ENCODE measurements around the gene LDLRAP1. TPM values are rescaled to one million over a fixed set of nuclear protein-coding genes. Genes with fewer than 3 reads are reported as not detected.

The LDLRAP1 gene
- total RNA-seq, 1 donor from 2014 or later: 6.3 TPM

DNA sequence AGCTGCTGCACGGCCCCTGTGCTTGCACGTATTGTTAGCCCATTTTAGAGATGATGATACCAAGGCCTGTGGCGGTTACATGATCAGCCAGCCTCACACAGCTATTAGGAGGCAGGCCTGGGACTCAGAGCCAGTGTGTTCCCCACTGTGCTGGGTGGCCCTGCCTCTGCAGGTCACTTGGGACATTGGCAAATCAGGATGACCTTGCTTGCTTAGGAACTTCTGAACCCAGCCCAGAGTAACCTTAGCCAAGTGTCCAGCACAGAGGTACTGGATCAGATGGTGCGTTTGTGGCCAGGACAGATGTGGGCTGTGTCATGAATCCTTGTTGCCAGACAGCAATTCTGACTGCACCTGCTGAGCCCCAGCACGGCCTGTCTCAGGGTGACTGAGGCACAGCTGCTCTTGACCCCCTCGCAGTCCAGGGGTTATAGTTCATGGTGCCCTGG lies 28.1 kb downstream of the LDLRAP1 start:
- Mint-ChIP-seq H3K9me3 (no peaks in the 10 kb centered on the region), H3K36me3 (ENCODE audit: low read depth) (no peaks in the 10 kb centered on the region), H3K27me3 (ENCODE audit: low read depth) (peaks cover 4% of the 10 kb centered on the region), H3K4me3 (ENCODE audit: low read depth) (no peak overlapping the region), H3K27ac (no peak overlapping the region), H3K4me1 (ENCODE audit: low read depth) (no peaks in the 10 kb centered on the region)
- intact Hi-C loops (cut with micrococcal nuclease): no loop called here
- no peak for DNase-seq (ENCODE audit: low spot score)

DNA sequence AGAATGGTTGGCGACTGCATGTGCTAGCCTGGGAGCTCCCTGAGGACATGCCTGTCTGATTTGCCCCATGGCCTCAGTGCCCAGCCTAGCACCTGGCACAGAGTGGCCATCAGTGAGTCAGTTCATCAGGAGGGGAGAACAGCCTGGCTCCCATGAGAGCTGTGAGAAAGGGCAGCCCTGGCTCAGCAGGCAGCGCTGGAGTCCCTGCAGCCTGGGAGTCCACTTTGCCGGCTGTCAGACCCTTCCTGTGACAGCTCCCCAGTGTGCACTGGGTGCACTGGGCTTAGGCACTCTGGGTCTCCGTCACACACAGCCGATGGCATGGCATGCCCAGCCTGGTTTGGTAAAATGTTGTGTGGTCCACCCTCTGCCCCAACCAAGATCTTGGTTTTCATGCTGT lies 28.7 kb downstream of the LDLRAP1 start:
- peaks cover 4% of the 10 kb centered on the region for H3K27me3 Mint-ChIP-seq (ENCODE audit: low read depth)
- H3K36me3 Mint-ChIP-seq (ENCODE audit: low read depth): no peaks in the 10 kb centered on the region
- intact Hi-C loops (cut with micrococcal nuclease): no loop called here
- no peak overlapping the region for H3K27ac Mint-ChIP-seq
- no peak overlapping the region for H3K4me3 Mint-ChIP-seq (ENCODE audit: low read depth)
- no peaks in the 10 kb centered on the region for H3K9me3 Mint-ChIP-seq
- DNase-seq (ENCODE audit: low spot score): no peak
- H3K4me1 Mint-ChIP-seq (ENCODE audit: low read depth): no peaks in the 10 kb centered on the region

DNA sequence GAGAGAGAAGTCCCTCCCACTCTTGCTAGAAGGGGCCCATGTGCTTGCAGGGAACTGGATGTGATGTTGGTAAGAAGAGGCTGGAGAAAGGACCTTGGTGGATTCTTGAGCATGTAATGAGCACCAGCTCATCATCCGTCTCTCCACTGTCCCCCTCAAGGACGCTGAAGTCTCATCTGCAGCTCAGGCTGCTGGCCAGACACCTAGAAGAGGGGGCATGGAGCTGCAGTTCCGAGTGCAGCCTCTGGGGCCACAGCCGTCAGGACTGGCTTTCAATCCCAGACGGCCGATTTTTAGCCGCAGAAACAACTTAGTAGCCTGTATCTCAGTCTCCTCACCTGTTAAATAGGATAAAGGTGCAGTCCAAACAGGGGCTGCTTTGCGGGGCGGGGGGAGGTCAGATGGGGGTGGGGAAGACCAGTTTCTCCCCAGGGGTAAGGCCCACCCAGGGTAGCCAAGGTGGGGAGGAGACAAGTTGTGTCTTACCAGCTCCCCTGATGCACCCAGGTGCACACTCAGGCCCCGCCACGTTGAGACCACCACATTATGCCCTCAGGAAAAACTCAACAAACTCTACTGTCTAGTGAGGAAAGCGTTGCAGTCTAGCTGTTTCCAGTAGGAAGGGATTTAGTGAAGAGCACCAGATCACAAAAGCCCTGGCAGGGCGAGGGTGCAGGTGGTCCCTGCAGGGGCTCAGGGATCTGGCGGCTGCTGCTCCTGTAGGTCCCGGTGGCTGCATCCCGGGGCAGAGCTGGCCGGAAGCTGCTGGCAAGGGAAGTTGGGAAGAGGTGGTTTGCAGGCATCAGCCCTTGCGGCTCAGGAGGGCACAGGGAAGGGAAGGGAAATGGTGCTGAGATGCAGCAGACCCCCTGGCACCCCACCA lies 29.5 kb downstream of the LDLRAP1 start:
- intact Hi-C loops (cut with micrococcal nuclease): no loop called here

DNA sequence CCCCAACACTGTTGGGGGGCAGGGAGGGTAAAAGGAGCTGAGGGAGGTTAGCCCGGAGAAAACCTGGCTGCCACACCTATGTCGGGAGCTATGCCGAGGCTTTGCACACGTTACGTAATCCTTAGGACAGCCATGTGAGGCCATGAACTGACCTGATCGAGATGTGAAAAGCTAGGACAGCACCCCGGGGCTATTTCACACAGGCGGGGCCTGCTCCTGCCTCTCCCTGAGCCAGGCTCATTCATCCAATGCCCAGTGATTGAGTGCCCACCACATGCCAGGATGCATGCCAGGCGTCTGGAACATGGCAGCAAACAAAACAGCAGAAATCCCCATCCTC lies 30.2 kb downstream of the LDLRAP1 start:
- DNase-seq (ENCODE audit: low spot score): no peak
- H3K9me3 Mint-ChIP-seq: no peaks in the 10 kb centered on the region
- peaks cover 4% of the 10 kb centered on the region for H3K27me3 Mint-ChIP-seq (ENCODE audit: low read depth)
- H3K36me3 Mint-ChIP-seq (ENCODE audit: low read depth): no peaks in the 10 kb centered on the region
- H3K4me3 Mint-ChIP-seq (ENCODE audit: low read depth): no peak overlapping the region
- H3K27ac Mint-ChIP-seq: no peak overlapping the region
- H3K4me1 Mint-ChIP-seq (ENCODE audit: low read depth): no peaks in the 10 kb centered on the region
- intact Hi-C loops (cut with micrococcal nuclease): no loop called here

More for the DNA sequence above, 29.5 kb downstream of the LDLRAP1 start:
- H3K27me3 Mint-ChIP-seq (ENCODE audit: low read depth): peaks cover 4% of the 10 kb centered on the region
- H3K4me1 Mint-ChIP-seq (ENCODE audit: low read depth): no peaks in the 10 kb centered on the region
- no peaks in the 10 kb centered on the region for H3K9me3 Mint-ChIP-seq
- H3K36me3 Mint-ChIP-seq (ENCODE audit: low read depth): no peaks in the 10 kb centered on the region
- no peak overlapping the region for H3K27ac Mint-ChIP-seq
- no peak overlapping the region for H3K4me3 Mint-ChIP-seq (ENCODE audit: low read depth)
- DNase-seq (ENCODE audit: low spot score): peak; percentile 29

DNA sequence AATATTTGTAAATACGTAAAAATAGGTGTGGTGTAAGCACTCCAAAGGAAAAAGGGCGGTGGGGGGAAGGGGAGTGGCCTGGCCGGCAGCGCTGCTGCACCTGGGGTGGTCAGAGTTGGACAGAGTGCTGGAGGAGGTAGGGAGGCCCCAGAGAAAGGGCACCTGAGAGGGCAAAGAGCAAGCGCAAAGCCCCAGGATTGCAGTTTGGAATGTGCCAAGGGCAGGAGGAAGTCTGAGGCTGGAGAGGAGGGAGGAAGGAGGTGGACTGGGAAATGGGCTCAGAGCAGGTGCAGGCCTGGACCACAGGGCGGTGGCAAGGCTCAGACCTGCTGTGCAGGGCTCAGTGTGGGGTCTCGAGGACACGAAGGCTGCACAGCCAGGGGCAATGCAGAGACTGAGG lies 30.6 kb downstream of the LDLRAP1 start:
- H3K27me3 Mint-ChIP-seq (ENCODE audit: low read depth): peaks cover 7% of the 10 kb centered on the region
- intact Hi-C loops (cut with micrococcal nuclease): no loop called here
- H3K27ac Mint-ChIP-seq: no peak overlapping the region
- H3K9me3 Mint-ChIP-seq: no peaks in the 10 kb centered on the region
- no peaks in the 10 kb centered on the region for H3K4me1 Mint-ChIP-seq (ENCODE audit: low read depth)
- H3K36me3 Mint-ChIP-seq (ENCODE audit: low read depth): no peaks in the 10 kb centered on the region
- no peak overlapping the region for H3K4me3 Mint-ChIP-seq (ENCODE audit: low read depth)
- no peak for DNase-seq (ENCODE audit: low spot score)

DNA sequence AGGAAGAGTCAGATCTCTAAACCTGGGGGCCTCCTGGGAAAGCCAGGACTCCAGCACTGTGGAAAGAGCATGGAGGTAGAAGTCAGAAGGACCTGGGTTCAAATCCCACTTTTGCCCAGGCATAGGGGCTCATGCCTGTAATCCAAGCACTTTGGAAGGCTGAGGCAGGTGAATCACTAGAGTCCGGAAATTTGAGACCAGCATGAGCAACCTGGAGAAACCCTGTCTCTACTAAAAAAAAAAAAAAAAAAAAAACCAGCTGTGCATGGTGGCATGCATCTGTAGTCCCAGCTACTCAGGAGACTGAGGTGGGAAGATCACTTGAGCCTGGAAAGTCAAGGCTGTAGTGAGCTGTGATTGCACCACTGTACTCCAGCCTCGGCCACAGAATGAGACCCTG lies 31.8 kb downstream of the LDLRAP1 start:
- DNase-seq (ENCODE audit: low spot score): no peak
- Mint-ChIP-seq H3K9me3 (no peaks in the 10 kb centered on the region), H3K4me3 (ENCODE audit: low read depth) (no peak overlapping the region), H3K36me3 (ENCODE audit: low read depth) (no peaks in the 10 kb centered on the region), H3K4me1 (ENCODE audit: low read depth) (no peaks in the 10 kb centered on the region), H3K27me3 (ENCODE audit: low read depth) (peaks cover 10% of the 10 kb centered on the region), H3K27ac (no peak overlapping the region)
- intact Hi-C loops (cut with micrococcal nuclease): no loop called here

DNA sequence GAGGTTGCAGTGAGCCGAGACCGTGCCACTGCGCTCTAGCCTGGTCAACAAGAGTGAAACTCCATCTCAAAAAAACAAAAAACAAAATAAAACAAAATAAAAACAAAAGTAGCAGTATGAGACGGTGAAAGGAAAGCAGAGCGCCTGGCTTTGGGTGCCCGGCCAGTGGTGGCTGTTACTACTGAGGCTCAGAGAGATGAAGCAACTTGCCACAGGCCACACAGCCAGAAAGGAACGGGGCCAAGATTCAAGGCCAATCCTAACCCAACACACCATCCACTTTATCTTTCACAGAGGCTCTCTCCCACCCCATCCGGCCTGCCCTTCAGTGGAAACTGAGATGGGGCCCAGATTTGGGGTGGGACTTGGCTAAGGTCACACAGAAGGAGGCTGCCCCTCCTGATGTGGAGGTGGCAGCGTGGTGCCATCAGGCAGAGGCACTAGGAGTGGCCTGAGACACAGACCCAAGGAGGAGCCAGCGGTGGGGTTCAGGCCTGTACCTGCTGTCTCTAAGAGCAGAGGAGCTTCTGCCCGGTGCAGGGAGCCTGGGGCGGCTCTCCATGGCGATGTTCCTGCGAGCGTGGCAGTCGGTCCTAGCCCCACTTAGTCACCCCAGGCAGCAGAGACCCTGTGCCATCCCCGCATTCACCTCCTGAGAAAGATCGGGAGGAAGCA lies 33.2 kb downstream of the LDLRAP1 start:
- Mint-ChIP-seq H3K27ac (no peak overlapping the region), H3K4me3 (ENCODE audit: low read depth) (no peak overlapping the region), H3K36me3 (ENCODE audit: low read depth) (no peaks in the 10 kb centered on the region), H3K9me3 (no peaks in the 10 kb centered on the region), H3K4me1 (ENCODE audit: low read depth) (no peaks in the 10 kb centered on the region), H3K27me3 (ENCODE audit: low read depth) (peaks cover 10% of the 10 kb centered on the region)
- no peak for DNase-seq (ENCODE audit: low spot score)
- intact Hi-C loops (cut with micrococcal nuclease): no loop called here

DNA sequence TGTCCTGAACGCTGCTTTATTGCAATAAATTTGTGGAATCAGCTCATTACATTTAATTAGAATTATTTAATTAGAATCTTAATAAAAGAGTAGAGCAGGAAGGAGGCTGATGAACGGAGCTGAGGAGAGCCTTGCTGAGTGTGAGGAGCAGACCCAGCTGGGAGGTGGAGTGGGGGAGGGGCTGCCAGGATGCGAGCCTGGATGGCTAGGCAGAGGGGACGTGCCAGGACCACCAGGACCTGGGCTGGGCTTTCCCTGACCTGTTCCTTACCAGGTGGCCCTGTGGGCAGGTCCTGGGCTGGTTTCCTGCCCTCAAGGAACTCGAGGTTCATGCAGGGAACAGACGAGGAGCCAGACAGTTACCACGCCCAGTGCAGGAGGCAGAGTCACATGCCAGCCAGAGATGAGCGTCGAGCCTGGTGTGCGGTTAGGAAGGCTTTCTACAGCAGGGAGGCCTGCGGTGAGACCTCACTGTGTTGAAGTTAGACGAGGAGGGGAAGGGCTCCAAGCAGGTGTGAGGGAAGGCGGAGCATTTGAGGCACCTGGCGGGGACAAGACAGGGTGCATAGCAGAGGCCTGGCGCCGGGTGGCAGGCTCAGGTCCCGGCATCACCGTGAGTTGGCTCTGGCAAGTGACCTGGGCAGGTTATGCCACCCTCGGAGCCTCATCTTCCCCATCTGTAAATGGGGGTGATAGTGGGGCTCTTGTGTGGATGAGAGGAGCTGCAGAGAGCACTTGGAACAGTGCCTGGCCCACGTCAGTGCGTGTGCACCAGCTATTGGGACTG lies 33.9 kb downstream of the LDLRAP1 start:
- intact Hi-C loops (cut with micrococcal nuclease): no loop called here
- Mint-ChIP-seq H3K27ac (no peak overlapping the region), H3K36me3 (ENCODE audit: low read depth) (no peaks in the 10 kb centered on the region), H3K4me1 (ENCODE audit: low read depth) (no peaks in the 10 kb centered on the region), H3K27me3 (ENCODE audit: low read depth) (peaks cover 10% of the 10 kb centered on the region), H3K4me3 (ENCODE audit: low read depth) (no peak overlapping the region), H3K9me3 (no peaks in the 10 kb centered on the region)
- DNase-seq (ENCODE audit: low spot score): no peak

DNA sequence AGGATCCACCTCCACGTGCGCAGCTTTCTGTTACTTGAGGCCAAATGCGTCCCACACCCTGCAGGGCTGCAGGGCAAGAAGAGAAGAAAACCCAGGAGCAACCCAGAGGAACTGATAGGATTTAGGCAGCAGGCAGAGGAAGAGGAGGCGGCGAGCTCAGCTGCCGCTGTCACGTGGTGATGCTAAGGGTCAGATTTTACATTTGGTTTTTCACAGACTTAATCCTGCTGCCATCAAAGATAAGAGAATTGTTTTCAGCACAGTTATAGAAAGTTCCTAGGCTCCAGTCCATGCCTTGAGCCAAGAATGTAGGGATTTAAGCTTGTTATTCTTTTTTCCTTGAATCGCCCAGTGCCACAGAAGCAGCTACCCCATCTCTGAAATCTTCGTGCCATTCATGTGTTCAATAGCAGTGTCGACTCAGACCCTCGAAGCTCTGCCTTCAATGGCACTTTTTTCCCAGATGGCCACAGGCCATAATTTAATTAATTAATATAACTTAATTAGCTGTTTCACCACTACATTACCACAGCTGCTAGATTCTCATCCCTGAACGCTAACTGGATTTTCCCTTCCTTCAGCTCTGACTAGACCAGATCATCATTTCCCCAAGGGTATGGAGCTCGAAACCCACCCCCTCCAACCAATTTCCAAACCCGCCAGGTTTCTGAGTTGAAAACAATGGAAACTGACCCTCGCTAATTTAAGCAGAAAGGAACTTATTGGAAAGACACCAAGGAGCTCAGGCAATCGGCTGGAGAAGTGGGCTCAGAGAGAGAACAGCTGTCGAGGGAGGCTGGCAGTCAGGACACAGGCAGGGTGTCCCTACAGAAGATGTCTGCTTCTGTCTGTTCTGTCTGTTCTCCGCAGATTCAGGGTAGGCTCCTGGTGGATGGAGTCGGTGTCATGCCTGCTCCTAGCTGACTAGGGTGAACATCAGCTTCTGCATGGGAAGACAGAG lies 36.2 kb downstream of the LDLRAP1 start:
- Mint-ChIP-seq H3K27me3 (ENCODE audit: low read depth) (peaks cover 6% of the 10 kb centered on the region), H3K9me3 (no peaks in the 10 kb centered on the region), H3K36me3 (ENCODE audit: low read depth) (no peaks in the 10 kb centered on the region), H3K27ac (no peak overlapping the region), H3K4me3 (ENCODE audit: low read depth) (no peak overlapping the region), H3K4me1 (ENCODE audit: low read depth) (no peaks in the 10 kb centered on the region)
- intact Hi-C loops (cut with micrococcal nuclease): no loop called here
- no peak for DNase-seq (ENCODE audit: low spot score)

DNA sequence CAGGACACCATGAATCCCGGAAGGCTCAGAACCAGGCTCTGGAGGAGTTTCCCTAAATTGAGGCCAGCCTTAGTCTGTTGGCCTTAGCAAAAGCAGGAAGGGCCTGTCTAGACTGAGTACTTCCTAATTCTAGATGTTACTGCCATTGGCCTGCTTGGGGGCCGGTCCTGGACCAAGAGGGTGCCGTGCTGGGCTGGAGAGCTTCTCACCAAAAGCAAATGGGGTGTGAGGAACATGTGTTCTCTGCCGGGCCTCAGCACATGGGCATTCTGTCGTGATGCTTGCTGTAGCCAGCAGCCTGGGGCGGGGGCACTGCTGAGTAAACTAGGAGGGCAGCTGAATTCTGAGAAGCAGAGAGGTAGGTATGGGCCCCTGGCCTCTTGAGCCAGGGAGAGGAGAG lies 37.5 kb downstream of the LDLRAP1 start:
- no peak overlapping the region for H3K27ac Mint-ChIP-seq
- no peak overlapping the region for H3K4me3 Mint-ChIP-seq (ENCODE audit: low read depth)
- peaks cover 7% of the 10 kb centered on the region for H3K27me3 Mint-ChIP-seq (ENCODE audit: low read depth)
- intact Hi-C loops (cut with micrococcal nuclease): no loop called here
- no peaks in the 10 kb centered on the region for H3K4me1 Mint-ChIP-seq (ENCODE audit: low read depth)
- H3K9me3 Mint-ChIP-seq: no peaks in the 10 kb centered on the region
- DNase-seq (ENCODE audit: low spot score): no peak
- H3K36me3 Mint-ChIP-seq (ENCODE audit: low read depth): no peaks in the 10 kb centered on the region

DNA sequence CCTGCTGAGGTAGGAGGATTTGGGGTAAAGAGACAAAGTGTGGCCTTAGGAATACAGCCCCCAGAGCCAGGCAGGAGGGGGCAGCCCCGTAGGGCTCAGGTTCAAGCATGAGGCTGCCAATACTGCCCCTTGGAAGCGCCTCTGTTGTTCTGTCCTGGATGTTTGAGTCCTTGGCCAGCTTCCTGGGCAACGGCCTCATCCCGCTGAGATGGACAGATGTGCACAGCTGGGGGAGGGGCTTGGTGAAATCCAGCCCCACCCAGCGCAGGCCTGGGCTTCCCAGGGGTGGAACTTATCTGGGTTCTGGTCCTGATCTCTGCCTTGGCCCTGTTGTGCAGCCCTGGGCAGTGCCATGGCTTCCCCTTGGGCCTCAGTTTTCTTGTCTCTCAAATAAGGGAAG lies 38.4 kb downstream of the LDLRAP1 start:
- no peaks in the 10 kb centered on the region for H3K9me3 Mint-ChIP-seq
- H3K27ac Mint-ChIP-seq: no peak overlapping the region
- intact Hi-C loops (cut with micrococcal nuclease): no loop called here
- no peak overlapping the region for H3K4me3 Mint-ChIP-seq (ENCODE audit: low read depth)
- no peaks in the 10 kb centered on the region for H3K4me1 Mint-ChIP-seq (ENCODE audit: low read depth)
- H3K27me3 Mint-ChIP-seq (ENCODE audit: low read depth): peaks cover 7% of the 10 kb centered on the region
- no peaks in the 10 kb centered on the region for H3K36me3 Mint-ChIP-seq (ENCODE audit: low read depth)
- no peak for DNase-seq (ENCODE audit: low spot score)
